Dermis blood vessel endothelial cell (primary cell): Measurements from ENCODE around the gene ZFYVE9. TPM values are rescaled to one million over a fixed set of nuclear protein-coding genes. Genes with fewer than 3 reads are reported as not detected.
"Not testable (repeated sequence)": the region's sequence is repeated elsewhere in the genome, so short reads cannot be mapped to it uniquely, and the experiment has no call there.

Source experiments
- DNase-seq: peaks from one replicate; pipeline ENCODE4 v3.0.0; 2010
- total RNA-seq: library from RNA; depleted of rRNA; stranded (reverse); fragments of >200 nt; gene quantifications from 2 replicates; pipeline ENCODE4 v1.2.3, GENCODE V29; 2014

ZFYVE9 gene
- total RNA-seq, 1 donor from 2014 or later, result 49.4 TPM

DNA sequence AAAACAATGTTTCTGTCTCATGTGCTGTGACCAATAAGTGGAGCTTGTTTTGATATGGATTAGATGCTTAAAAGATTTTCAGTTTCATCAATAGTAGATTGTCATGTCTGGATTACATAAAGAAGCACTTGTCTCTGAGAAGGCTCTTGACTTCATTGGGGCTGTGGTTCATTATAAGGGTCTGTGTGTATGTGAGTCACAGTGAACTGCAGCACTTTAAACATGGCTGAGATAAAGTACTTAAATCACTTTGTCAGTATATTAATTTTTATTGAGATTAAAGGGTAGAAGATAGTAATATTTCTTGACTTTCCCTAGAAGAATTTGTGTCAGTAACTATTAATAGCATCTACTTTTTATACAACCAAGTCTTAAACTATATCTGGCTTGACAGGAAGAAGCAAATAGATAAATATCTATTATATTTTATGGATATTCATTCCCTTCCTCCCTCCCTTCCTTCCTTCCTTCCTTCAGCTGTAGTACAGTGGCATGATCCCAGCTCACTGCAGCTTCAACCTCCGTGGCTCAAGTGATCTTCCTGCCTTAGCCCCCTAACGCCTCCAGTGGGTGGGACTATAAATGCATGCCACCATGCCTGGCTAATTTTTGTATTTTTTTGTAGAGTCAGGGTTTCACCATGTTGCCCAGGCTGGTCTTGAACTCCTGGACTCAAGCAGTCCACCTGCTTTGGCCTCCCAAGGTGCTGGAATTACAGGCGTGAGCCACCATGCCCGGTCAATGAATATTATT is 48.8 kb downstream of the ZFYVE9 start:
- peak; percentile 34 for DNase-seq

- DNase-seq, result no peak
Observed at GRCh38 chr1:52191395-52191965, 49.6 kb downstream of the ZFYVE9 start.

- DNase-seq, result no peak
Observed at GRCh38 chr1:52192024-52192423, 50.1 kb downstream of the ZFYVE9 start.

GRCh38 chr1:52192436-52192835 is 50.5 kb downstream of the ZFYVE9 start:
- DNase-seq, result no peak

GRCh38 chr1:52193985-52194384 is 52.1 kb downstream of the ZFYVE9 start:
- DNase-seq, result no peak

GRCh38 chr1:52195161-52195560 is 53.3 kb downstream of the ZFYVE9 start:
- no peak for DNase-seq

- no peak for DNase-seq
Observed at GRCh38 chr1:52203935-52204625, 62.2 kb downstream of the ZFYVE9 start.

DNA sequence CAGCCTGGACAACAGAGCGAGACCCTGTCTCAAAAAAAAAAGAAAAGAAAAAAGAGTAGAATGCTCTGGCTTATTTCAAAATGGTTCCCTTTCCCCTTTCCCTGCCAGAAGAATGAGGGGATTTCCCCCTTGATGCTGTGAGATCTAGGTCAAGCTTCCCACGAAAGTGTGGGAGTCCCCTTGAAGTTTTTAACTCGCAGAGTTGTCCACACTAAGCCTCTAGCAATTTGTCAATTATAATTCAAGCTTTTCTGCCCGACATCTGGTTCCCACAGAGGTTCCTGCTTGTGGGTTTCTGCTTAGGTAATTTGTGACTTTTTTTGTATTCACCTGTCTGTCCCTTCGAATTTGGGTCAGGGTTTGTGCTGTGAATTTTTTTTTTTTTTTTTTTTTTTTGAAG is 62.8 kb downstream of the ZFYVE9 start:
- no peak for DNase-seq

DNA sequence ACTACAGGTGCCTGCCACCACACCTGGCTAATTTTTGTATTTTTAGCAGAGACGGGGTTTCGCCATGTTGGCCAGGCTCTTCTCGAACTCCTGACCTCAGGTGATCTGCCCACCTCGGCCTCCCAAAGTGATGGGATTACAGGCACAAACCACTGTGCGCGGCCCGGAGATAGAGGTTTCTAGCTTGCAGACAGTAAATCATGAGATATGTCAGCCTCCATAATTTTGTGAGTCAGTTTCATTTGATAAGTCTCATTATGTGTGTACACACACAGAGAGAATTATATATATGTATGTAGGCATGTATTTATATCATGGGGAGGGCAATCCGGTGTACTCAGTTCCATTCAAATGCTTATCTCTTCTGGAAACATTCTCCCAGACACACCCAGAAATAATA is 64.8 kb downstream of the ZFYVE9 start:
- DNase-seq, result not testable (repeated sequence)

GRCh38 chr1:52209429-52209828 is 67.5 kb downstream of the ZFYVE9 start:
- DNase-seq, result no peak

GRCh38 chr1:52210044-52210443 is 68.2 kb downstream of the ZFYVE9 start:
- no peak for DNase-seq

GRCh38 chr1:52216907-52217458 is 75.1 kb downstream of the ZFYVE9 start:
- DNase-seq, result no peak

GRCh38 chr1:52225174-52225573 is 83.3 kb downstream of the ZFYVE9 start:
- no peak for DNase-seq

- DNase-seq, result no peak
Observed at GRCh38 chr1:52229494-52229893, 87.6 kb downstream of the ZFYVE9 start.

GRCh38 chr1:52233463-52233862 is 91.6 kb downstream of the ZFYVE9 start:
- DNase-seq, result no peak

GRCh38 chr1:52234014-52234413 is 92.1 kb downstream of the ZFYVE9 start:
- DNase-seq, result no peak

- DNase-seq, result no peak
Observed at GRCh38 chr1:52234708-52235107, 92.8 kb downstream of the ZFYVE9 start.

DNA sequence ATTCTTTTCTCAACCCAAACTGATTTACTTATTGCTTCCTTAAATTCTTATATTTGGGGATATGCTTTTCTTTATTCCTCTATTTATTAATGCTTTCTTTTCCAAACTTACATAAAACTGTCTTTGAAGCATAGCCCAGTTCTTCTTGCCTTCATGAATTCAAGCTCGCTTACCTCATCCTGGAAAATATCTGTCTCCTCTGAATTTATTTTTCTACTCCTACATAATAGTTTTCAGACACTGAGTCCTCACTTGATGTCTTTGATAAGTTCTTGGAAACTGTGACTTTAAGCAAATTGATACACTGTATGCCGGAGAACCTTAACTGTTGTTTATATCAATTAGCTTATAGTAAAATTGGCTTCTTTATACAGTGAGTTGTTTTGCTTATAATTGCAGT is 93.8 kb downstream of the ZFYVE9 start:
- no peak for DNase-seq

GRCh38 chr1:52237430-52237829 is 95.5 kb downstream of the ZFYVE9 start:
- peak; percentile 31 for DNase-seq

GRCh38 chr1:52238474-52238873 is 96.6 kb downstream of the ZFYVE9 start:
- DNase-seq, result peak; percentile 60

DNA sequence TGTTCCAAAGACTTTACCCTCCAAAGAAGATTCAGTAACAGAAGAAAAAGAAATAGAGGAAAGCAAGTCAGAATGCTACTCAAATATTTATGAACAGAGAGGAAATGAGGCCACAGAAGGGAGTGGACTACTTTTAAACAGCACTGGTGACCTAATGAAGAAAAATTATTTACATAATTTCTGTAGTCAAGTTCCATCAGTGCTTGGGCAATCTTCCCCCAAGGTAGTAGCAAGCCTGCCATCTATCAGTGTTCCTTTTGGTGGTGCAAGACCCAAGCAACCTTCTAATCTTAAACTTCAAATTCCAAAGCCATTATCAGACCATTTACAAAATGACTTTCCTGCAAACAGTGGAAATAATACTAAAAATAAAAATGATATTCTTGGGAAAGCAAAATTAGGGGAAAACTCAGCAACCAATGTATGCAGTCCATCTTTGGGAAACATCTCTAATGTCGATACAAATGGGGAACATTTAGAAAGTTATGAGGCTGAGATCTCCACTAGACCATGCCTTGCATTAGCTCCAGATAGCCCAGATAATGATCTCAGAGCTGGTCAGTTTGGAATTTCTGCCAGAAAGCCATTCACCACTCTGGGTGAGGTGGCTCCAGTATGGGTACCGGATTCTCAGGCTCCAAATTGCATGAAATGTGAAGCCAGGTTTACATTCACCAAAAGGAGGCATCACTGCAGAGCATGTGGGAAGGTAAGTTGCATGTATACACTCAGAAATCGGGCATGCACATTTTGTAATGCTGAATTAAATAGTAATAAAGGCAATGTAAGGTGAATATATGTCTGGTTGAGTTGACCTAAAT is 97.2 kb downstream of the ZFYVE9 start:
- peak; percentile 15 for DNase-seq

GRCh38 chr1:52239708-52240001 is 97.8 kb downstream of the ZFYVE9 start:
- DNase-seq, result no peak
